Measurements from ENCODE around the gene LRRN2.

DNA sequence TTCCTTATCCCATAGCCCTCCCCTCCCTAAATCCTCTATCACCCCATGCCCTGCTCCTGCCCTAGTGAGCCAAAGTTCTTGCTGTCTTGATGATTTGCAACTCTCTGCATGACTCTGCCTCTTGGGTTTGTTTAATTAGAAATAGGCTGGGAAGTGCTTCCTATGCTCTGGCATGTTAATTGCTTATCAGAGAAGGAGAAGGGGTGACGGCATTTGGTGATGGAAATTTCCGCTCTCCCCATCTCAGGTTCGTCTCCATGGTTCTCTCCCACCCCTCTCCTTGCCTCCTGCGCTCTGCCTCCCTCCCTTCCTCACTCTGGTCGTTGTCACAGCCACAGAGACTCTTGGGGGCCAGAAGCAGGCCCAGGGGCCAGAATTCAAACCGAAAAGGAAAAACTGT, 68.9 kb downstream of the LRRN2 start:
- TF ChIP-seq POLR2AphosphoS5 (IDR thresholded peaks at IDR 0.05; ENCODE audit: insufficient read depth, low read depth, low read length) (no peak), POLR2A (IDR thresholded peaks at IDR 0.05; ENCODE audit: low read depth, low read length) (no peak), MYC (IDR thresholded peaks at IDR 0.05; ENCODE audit: low read depth, low read length) (no peak), JUN (IDR thresholded peaks at IDR 0.05; ENCODE audit: borderline replicate concordance, insufficient read depth, insufficient read length, low read depth) (no peak), FOS (IDR thresholded peaks at IDR 0.05; ENCODE audit: borderline replicate concordance, insufficient read depth, low read length) (no peak), EZH2 (IDR thresholded peaks at IDR 0.05; ENCODE audit: borderline replicate concordance, low read depth, low read length, severe bottlenecking) (no peak), GATA2 (IDR thresholded peaks at IDR 0.05; ENCODE audit: insufficient read depth, insufficient read length, low read depth, low read length) (no peak)
- TF ChIP-seq, protein P1, sequence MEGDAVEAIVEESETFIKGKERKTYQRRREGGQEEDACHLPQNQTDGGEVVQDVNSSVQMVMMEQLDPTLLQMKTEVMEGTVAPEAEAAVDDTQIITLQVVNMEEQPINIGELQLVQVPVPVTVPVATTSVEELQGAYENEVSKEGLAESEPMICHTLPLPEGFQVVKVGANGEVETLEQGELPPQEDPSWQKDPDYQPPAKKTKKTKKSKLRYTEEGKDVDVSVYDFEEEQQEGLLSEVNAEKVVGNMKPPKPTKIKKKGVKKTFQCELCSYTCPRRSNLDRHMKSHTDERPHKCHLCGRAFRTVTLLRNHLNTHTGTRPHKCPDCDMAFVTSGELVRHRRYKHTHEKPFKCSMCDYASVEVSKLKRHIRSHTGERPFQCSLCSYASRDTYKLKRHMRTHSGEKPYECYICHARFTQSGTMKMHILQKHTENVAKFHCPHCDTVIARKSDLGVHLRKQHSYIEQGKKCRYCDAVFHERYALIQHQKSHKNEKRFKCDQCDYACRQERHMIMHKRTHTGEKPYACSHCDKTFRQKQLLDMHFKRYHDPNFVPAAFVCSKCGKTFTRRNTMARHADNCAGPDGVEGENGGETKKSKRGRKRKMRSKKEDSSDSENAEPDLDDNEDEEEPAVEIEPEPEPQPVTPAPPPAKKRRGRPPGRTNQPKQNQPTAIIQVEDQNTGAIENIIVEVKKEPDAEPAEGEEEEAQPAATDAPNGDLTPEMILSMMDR (IDR thresholded peaks at IDR 0.05; ENCODE audit: extremely low read depth in 1 of 2, insufficient read depth in 1 of 2, low read depth in 1 of 2, low read length in 2 of 2) = no peak
- TF ChIP-seq, protein P2, sequence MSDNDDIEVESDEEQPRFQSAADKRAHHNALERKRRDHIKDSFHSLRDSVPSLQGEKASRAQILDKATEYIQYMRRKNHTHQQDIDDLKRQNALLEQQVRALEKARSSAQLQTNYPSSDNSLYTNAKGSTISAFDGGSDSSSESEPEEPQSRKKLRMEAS (IDR thresholded peaks at IDR 0.05; ENCODE audit: insufficient read depth, insufficient read length) = no peak
